Dermis blood vessel endothelial cell (primary cell): Measurements from ENCODE around the gene XXYLT1. TPM values are rescaled to one million over a fixed set of nuclear protein-coding genes. Genes with fewer than 3 reads are reported as not detected.
"Not testable (repeated sequence)": the region's sequence is repeated elsewhere in the genome, so short reads cannot be mapped to it uniquely, and the experiment has no call there.

Experiments
- DNase-seq: peaks from one replicate; pipeline ENCODE4 v3.0.0; 2010
- total RNA-seq: library from RNA; depleted of rRNA; stranded (reverse); fragments of >200 nt; gene quantifications from 2 replicates; pipeline ENCODE4 v1.2.3, GENCODE V29; 2014

XXYLT1 gene
- 35.7 and 50.7 TPM in 2 replicates for total RNA-seq

DNA sequence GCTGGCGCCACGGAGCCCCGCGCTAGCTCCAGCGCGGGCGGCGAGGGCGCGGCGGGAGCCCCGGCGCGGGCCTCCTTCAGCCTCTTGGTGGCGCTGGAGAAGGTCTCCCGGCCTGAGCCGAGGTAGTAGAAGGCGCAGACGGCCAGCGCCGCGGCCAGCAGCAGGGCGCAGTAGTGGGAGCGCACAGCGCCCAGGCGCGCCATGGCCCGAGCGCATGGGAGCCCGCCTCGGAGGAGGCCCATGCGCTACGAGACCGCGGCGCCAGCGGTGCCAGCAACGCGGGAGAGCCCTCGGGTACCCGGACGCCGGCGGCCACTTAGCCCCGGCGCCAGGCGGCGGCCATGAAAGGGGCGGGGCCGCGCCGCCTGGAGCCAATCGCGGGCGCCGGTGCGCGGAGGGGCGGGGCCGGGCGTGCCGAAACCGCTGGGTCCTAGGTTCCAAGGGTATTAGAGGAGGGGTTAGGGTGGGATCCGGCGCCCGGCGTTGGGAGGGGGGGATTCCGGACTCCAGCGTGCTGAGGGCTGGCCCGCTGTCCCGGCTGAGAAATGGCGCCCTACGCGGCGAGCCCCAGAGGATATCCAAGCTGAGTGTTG, at the start of gene XXYLT1:
XXYLT1 (minus strand) TSS at position 343 of the 593 bp plus-strand sequence; CDS start at position 242, 101 bp downstream.
- DNase-seq: peak; percentile 91

DNA sequence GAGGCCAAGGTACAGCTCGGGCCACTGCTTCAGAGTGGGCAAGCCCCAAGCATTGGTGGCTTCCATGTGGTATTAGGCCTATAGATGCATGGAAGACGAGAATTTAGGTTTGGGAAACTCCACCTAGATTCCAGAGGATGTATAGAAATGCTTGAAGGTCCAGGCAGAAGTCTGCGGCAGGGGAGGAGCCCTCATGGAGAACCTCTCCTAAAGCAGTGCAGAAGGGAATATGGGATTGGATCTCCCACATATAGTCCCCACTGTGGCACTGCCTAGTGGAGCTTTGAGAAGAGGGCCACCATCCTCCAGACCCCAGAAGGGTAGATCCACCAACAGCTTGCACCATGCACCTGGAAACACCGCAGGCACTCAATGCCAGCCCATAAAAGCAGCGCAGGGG, 48.1 kb upstream of the XXYLT1 start:
- no peak for DNase-seq

- DNase-seq: peak; percentile 78
These were observed 41.8 kb upstream of the XXYLT1 start for GRCh38 chr3:195312714-195313113.

- no peak for DNase-seq
These were observed 36.8 kb upstream of the XXYLT1 start for GRCh38 chr3:195307711-195308110.

DNA sequence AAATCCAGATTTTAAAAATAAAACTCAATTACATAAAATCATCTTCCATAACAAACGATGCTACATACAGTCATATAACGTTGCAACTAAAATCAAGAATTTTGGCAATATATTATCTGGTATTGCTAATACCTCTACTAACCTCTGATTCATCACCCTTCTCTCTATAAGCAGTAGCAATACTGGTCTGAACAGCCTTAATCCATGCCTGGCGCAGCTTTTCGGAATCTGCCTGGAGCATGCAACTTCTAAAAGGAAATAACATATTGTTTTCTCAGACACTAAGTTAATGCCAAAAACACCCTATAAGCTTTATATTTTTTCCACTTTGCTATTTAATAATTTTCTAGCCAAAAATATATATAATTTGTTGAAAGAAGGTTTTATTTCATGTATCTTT, 35.4 kb upstream of the XXYLT1 start:
- DNase-seq: no peak

DNA sequence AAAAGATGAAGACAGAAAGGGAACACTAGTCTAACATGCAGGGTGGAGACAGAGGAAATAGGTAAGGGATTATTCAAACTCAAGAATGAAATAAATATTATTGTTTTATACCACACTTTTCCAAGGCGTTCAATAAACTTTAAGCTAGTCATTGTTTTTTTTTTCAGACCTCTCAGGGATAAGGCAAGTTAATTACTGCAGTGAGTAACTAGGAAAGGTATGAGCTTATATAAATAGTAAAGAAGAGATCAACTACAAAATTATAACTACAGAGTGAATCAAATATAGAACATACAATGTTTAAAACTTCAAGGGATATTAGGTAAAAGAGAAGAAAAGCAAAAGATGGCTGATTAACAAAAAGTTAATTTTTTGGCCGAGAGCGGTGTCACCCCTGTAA, 31.5 kb upstream of the XXYLT1 start:
- no peak for DNase-seq

GRCh38 chr3:195297446-195297845, 26.5 kb upstream of the XXYLT1 start:
- no peak for DNase-seq

GRCh38 chr3:195296662-195297061, 25.7 kb upstream of the XXYLT1 start:
- no peak for DNase-seq

DNA sequence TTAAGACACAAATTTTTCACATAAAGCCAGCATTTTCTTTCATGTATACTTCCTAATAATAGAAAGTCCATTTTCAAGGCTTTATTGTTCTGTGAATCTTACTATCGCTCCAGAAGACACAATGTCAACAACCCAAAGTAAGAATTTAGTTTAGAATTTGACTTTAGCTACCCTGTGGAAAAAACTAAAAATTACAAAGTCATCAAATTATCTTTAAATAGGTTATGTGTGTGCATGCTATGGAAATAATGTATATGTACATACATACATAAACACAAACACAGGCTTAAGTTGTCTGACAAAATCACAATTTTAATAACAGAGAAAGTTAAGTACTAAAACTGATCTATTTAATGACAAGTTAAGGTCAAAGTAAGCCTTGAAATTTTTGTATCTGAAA, 20.2 kb upstream of the XXYLT1 start:
- DNase-seq: no peak

GRCh38 chr3:195290643-195291042, 19.7 kb upstream of the XXYLT1 start:
- not testable (repeated sequence) for DNase-seq

DNA sequence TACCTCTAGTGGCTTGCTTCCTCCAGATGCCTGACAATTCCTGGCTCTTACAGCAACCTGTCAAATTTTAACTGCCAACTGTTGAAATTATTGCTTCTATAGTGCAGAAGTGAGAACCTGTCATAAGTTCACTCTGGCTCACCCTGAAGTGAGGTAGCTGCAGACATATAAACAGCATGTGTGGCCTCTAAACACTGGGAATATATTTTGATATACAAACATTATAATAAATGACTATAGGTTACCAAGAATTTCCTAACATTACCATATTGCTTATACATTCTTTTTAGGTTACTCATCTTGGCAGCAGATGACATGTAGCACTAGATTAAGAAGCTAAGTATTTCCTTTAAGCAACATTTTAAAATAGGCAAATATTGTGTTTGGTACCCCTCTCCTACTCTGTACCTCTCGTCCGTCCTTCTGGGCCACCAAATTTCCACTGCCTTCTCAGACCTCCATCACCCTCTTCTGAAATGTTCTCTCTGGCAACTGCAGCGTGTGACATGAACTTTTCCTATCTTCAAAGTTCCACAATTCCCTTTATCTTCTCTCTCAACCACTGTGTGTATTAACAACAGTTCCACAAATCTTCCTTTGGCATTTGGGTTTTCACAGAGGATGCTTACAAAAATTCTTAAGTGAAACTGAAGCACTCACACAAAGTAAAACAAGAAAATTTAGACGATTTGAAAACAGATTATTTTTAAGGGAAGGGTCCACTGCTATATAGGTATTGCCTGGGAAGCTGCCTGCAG, 15.3 kb upstream of the XXYLT1 start:
- peak; percentile 35 for DNase-seq

- DNase-seq: no peak
These were observed 14.4 kb upstream of the XXYLT1 start for GRCh38 chr3:195285372-195285771.

GRCh38 chr3:195284842-195285241, 13.9 kb upstream of the XXYLT1 start:
- no peak for DNase-seq

GRCh38 chr3:195282961-195283360, 12.0 kb upstream of the XXYLT1 start:
- no peak for DNase-seq

DNA sequence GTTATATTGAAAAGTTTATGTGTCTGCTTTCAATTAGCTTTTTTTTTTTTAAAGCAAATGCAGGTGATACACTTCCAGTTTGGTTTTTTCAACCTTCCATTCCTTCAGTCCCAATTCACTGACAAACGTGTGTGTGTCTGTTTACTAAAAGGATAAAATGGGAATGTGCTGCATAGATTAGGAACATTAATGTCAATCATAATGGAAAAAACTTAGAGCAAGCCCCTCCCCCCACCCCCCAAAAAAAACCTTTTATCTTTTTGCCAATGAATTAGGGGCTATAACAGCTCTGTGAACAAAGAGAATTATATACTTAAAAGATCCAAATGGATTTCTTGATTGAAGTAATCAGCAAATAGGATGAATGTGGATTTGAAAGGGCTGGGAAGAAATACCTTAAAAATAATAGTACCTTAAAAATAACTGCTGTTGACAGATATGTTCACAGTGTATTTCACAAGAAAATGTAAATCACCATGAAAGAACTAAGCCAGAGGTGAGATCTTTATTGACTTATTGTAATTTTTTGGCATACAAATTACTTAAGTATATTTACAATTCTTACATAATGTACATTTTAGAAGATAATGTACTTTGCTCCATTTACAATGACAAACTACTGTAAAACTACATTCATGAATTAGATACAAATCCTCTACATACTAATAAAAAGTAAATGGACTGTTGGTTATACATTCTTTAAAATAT, 3.5 kb upstream of the XXYLT1 start:
- no peak for DNase-seq

GRCh38 chr3:195271410-195272243, 668 bp upstream of the XXYLT1 start:
- DNase-seq: peak; percentile 94

- peak; percentile 64 for DNase-seq
These were observed 711 bp downstream of the XXYLT1 start for GRCh38 chr3:195270079-195270816.

- no peak for DNase-seq
These were observed 1.4 kb downstream of the XXYLT1 start for GRCh38 chr3:195269375-195270078.

DNA sequence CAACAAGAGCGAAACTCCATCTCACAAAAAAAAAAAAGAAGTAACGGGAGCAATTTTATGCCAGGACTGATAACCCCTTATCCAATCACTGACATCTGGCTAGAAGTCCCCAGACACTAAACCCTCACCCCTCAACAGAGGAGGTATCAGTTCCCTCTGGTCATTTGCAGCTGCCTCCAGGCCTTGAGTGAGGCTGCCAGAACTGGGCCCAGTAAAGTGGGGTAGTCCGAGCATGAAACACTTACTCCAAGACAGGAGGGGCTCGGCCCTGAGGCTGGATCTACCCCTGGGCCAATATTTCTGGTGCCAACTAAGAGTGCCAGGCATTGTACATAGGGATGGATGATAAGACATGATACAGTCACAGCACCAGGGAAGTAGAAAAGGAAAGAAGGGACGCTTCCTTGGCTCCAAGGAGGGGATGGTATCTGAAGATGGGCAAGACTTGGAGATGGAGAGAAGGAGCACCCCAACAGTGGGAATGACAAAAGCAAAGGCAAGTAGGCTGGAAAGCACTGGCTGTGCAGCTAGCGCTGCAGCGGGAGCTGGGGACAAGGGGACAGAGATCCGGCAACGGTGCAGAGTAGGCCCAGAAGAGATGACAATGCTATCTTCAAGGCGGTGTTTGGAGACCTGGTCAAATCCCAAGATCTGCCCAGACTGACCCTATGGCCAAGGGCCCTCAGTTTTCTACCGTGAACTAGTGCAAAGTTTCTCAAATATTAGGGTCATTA, 2.2 kb downstream of the XXYLT1 start:
- DNase-seq: no peak

- no peak for DNase-seq
These were observed 3.9 kb downstream of the XXYLT1 start for GRCh38 chr3:195267096-195267495.

DNA sequence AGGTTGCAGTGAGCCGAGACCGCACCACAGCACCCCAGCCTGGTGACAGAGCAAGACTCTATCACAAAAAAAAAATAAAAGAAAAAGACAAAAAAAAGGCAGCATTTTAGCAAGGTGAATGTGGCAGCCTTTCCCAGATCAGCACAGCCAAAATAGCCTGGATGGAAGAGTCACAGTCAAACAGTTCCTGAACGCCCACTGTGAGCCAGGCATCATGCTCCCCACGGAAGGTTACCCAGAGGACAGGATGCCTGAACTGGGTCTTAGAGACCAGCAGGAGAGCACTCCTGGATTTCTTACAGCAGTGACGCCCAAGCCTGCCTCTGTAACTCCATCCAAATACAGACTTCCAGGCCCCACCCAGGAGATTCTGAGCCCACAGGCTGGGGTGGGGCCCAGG, 4.5 kb downstream of the XXYLT1 start:
- DNase-seq: no peak
